HG03064 (cell line): Measurements from ENCODE around the gene ADRM1.

Experiments used
- ATAC-seq: cut with Tn5 transposase; IDR thresholded peaks from one replicate; pipeline ENCODE4 v1.9.1; 2021; ENCODE audit warnings: low read depth; ENCODE audit not compliant: unreplicated experiment

ADRM1 gene

DNA sequence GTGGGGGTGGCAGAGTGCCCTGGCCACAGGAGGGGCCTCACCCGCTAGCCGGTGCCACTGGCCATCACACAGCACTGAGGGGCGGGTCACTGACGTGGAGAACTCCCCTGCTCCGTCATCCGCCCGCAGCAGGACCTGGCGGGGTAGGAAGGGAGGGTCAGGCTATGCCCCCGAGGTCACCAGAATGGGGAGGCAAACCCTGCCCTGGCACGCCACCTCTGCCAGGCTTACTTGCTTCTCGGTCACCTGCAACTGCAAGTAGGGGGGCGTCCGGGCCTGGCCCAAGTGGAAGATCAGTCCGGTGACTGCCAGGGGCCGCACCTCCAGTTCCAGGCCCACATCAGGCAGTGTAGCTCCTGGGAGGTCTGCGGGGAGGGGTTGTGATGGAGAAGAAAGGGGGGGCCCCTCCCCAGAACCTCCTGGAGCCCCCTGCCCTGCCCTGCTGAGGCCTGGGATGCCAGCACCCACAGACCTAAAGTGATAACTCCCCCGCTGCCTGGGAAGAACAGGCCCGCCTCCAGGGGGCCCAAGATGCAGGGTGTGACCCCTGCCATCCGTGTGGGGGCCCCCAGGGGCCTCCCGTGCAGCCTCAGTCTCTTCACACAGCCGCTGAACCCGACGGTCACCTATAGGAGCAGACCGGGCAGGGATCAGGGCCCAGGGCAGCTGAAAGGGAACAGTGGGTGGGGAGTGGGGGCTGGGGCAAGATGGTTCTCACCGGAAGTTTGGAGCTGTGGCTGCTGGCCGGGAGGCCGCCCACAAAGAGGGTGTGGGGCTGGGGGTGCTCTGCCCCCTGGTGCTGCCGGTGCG, 7.4 kb downstream of the ADRM1 start:
- no peak for ATAC-seq

- ATAC-seq = no peak
Measured at GRCh38 chr20:62310757-62311121, 7.9 kb downstream of the ADRM1 start.

DNA sequence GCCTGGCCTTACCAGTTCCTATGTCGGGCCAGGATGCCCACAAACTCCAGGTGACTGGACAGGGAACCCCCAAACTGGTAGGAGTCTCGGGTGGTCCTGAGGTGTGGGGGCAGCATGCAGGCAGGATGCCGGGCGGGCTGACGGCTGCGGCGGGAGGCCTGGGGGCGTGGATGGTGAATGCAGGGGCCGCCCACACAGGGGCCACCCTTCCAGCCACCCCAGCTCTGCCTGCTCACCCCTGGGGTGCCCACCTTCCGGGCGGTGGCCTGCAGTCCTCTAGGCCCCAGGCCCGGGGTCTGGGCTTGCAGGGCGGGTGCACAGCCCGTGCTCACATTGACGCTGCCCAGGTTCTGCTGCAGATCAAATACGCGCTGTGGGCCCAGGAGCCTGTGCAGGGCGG, 8.4 kb downstream of the ADRM1 start:
- ATAC-seq = no peak

DNA sequence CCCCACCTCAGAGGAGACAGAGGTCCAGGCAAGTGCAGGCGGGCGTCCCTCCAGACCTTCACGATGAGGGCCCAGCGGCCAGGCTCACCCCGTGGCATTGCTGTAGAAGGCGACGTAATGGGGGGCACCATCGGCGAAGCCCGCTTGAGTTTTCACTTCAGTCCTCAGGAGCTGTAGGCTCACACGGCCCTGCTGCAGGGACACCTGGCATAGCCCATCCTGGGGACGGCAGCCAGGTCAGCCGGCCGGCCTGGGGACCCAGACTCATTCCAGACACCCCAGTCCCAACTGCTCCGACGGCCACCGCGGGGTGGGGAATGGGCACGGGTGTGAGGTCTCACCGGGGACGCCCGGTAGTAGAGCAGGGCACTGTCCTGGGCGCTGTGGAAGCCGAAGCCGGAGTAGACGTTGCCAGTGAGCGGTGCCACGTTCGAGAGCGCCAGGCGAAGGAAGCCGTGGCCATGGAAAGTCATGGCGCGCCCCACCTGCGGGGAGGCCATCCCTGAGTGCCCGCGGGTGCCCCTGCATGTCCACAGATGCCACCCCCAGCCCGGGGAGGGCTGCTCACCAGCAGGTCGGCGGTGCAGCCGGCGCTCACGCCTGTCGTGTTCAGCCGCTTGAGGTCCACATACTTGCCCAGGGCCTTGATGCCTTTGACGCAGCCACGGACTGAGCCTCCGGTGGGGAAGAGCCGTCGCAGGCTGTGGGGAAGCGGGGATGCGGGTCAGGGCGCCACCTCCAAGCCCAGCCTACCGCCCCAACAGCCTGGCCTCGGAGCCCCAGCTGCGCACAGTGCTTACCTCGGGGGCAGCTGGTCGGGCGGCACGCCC, 9.2 kb downstream of the ADRM1 start:
- no peak for ATAC-seq

- ATAC-seq = no peak
Measured at GRCh38 chr20:62312662-62312977, 9.8 kb downstream of the ADRM1 start.

- no peak for ATAC-seq
Measured at GRCh38 chr20:62313021-62313420, 10.2 kb downstream of the ADRM1 start.

DNA sequence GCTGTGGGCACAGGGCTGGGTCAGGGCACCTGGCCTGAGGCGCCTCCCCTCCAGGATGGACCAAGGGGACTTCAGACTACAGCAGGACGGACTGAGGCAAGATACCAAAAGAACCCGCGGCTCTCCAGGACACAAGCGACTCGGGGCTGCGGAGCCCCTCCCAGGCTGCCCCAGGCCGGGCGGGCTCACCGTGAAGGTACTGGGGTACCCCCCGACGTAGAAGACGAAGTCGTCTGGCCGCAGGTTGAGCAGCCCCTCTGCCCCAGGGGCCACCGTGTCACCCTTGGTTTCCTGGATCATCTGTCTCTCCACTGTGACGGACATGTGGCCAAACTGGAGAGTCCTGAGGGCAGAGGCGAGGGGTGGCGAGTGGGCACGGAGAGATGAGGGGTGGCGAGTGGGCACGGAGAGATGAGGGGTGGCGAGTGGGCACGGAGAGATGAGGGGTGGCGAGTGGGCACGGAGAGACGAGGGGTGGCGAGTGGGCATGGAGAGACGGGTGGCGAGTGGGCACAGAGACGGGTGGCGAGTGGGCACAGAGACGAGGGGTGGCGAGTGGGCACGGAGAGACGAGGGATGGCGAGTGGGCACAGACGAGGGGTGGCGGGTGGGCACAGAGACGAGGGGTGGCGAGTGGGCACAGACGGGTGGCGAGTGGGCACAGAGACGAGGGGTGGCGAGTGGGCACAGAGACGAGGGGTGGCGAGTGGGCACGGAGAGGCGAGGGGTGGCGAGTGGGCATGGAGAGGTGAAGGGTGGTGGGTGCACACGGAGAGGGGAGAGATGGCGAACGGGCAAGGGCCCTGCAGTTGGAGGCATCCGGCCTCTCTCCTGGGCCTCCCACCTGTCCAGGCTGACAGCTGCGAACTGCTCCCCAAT, 10.9 kb downstream of the ADRM1 start:
- ATAC-seq = no peak

DNA sequence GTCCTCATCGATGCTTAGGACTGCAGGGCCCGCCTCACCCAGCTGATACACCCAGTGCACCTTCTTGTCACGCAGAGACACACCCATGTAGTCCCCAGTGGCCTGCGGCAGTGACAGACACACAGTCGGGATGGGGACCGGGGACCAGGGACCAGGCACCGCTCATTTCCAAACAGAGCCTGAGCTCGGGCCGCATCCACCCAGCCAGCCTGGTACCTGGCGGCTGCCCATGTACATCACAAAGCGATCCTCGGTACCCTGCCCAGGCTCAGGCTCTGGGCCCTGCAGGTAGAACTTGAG, 11.5 kb downstream of the ADRM1 start:
- no peak for ATAC-seq

DNA sequence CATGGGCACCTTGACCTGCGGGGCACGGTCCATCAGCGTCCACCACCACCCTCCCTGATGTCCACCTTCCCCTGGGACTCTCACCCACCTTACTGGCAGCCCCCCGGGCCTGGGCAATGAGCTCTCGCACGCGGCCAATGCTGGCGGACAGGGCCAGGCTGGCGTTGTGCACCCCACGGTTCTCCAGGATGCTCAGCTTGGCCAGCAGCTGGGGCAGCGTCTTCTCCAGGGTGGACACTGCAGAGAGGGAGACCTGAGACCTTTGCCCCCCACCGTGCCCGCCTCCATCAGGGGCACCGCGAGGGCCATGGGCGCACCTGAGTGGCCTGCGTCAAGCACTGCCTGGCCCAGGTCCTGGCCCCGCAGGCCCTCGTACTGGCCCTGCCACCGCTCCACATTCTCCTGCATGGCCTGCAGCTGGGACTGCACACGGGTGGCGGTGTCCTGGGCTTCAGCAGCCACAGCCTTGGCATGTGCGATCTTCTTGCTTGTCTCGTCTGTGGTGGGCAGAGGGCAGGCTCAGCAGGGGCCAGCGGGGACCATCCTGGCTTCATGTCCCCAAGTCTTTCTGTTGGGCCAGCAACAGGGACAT, 12.0 kb downstream of the ADRM1 start:
- no peak for ATAC-seq

DNA sequence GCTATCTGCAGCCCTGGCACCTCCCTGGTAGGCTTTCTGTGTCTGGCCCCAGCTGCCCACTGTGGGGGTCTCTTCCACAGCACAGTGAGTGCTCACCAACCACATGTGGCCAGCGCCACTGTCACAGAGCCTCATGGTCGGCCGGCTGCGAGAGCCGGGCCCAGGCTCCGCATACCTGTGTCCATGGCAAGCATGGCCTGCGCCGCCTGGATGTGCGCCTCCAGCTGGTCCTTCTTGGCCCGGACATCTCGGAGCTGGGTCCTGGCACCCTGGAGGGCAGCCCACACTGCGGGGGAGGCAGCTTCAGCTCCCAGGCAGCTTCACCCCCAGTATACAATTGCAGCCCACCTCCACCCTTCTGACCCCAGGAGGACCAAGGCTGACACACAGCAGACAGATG, 13.0 kb downstream of the ADRM1 start:
- no peak for ATAC-seq

GRCh38 chr20:62316331-62317166, 13.8 kb downstream of the ADRM1 start:
- ATAC-seq = no peak

GRCh38 chr20:62317167-62317655, 14.4 kb downstream of the ADRM1 start:
- no peak for ATAC-seq

- ATAC-seq = no peak
Measured at GRCh38 chr20:62318400-62319345, 15.9 kb downstream of the ADRM1 start.

DNA sequence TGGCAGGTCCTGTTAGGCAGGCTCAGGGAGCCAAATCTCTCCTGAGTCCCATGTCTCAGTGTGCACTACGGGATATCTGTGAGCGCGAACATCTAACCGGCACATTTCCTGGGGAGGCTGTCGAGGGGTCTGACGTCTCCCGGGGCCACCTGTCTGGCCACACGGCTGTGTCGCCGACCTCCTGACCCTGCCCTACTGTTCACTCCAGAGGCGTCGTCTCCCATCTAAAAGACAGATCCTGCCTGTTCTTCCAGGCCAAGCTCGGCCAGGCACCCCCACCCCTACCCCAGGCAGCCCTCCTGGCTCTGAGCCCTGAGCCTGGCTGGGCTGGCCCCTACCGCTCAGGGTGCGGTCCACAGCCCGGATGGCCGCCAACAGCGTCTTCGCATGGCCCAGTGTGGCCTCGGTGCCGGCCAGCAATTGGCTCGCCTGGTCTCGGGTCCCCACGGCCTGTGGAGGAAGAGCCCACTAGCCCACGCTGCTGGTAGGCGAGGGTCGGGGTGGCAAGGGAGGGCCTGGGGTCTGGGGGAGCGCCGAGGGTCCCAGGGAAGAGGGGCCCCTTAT, 16.6 kb downstream of the ADRM1 start:
- no peak for ATAC-seq

- ATAC-seq = no peak
Measured at GRCh38 chr20:62320581-62321354, 18.0 kb downstream of the ADRM1 start.

GRCh38 chr20:62321521-62321948, 18.7 kb downstream of the ADRM1 start:
- ATAC-seq = no peak

DNA sequence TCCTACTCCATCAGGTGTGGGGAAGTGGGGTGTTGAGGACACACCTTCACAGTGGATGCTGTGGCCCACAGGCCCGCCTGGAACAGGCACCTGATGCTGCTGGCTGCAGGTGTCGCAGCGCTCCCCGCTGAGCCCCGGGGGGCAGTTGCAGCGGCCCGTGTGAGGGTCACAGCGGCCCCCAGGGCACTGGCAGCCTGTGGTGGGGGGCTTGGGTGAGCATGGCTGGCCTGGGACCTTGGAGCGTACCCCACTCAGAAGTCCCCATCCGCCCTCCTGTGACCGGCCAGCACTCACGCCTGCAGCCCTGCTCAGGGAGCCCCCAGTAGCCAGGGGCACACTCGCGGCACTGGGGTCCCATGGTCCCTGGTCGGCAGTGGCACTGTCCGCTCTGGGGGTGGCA, 19.2 kb downstream of the ADRM1 start:
- no peak for ATAC-seq
